H1 (cell line): ENCODE results near the gene CAPZB. TPM values are rescaled to one million over a fixed set of nuclear protein-coding genes. Genes with fewer than 3 reads are reported as not detected.
A peak's percentile ranks its signal among the peaks of the same experiment; 100 is the strongest.

Source experiments
- CTCF ChIA-PET: fragments of 300-600 bp; sonication (Branson Sonifier 250); formaldehyde crosslinking; loops from one replicate; lab custom pipeline; 2021; ENCODE audit not compliant: partially characterized antibody; lab: Charles Lee
- POLR2A ChIA-PET: fragments of 300-600 bp; sonication (Branson Sonifier 250); formaldehyde crosslinking; loops from one replicate; lab custom pipeline; 2021; ENCODE audit warnings: inconsistent platforms; ENCODE audit not compliant: partially characterized antibody; lab: Charles Lee
- DNase-seq, 2 experiments: peaks; one replicate each; pipeline versions ENCODE4 v3.0.0 to v3.0.0-alpha.2; 2010 to 2022; ENCODE audit warnings: low spot score in 2 of 2, low read depth in 1 of 2, mixed read lengths in 1 of 2
- FAIRE-seq: peaks from 2 replicates; lab custom pipeline; 2011; peaks lifted over from hg19 to GRCh38; lab: Jason Lieb, UNC
- H2AFZ ChIP-seq: 2 replicates; pipeline ENCODE4 v1.8.1; 2012; ENCODE audit warnings: low read length, inconsistent platforms
- H2AK5ac ChIP-seq: 2 replicates; pipeline ENCODE4 v1.6.1; 2013; ENCODE audit warnings: low read depth, low read length
- H2BK120ac ChIP-seq: replicated peaks from 2 replicates; pipeline ENCODE3; 2013; ENCODE audit warnings: low read depth, low read length, inconsistent platforms
- H2BK12ac ChIP-seq: 2 replicates; pipeline ENCODE4 v1.6.1; 2013; ENCODE audit warnings: low read depth, low read length
- H2BK15ac ChIP-seq: 2 replicates; pipeline ENCODE4 v1.6.1; 2013; ENCODE audit warnings: low read length
- H2BK20ac ChIP-seq: 2 replicates; pipeline ENCODE4 v1.6.1; 2013; ENCODE audit warnings: low read length
- H2BK5ac ChIP-seq: 2 replicates; pipeline ENCODE4 v1.6.1; 2013; ENCODE audit warnings: low read depth, low read length
- H3K14ac ChIP-seq: 2 replicates; pipeline ENCODE4 v1.6.1; 2013; ENCODE audit warnings: inconsistent platforms; ENCODE audit not compliant: insufficient read length
- H3K18ac ChIP-seq: 2 replicates; pipeline ENCODE4 v1.6.1; 2013; ENCODE audit warnings: low read length; ENCODE audit errors: extremely low read depth
- H3K23ac ChIP-seq: 2 replicates; pipeline ENCODE4 v1.6.1; 2013; ENCODE audit warnings: inconsistent platforms; ENCODE audit not compliant: insufficient read length
- H3K23me2 ChIP-seq: 2 replicates; pipeline ENCODE4 v1.6.1; 2013; ENCODE audit warnings: low read depth, low read length
- H3K27ac ChIP-seq: 2 replicates; pipeline ENCODE4 v1.6.1; 2011; ENCODE audit warnings: low read depth, low read length, inconsistent platforms
- H3K27me3 ChIP-seq, 4 experiments: replicated peaks in 1 of 4; 1 replicate in 1 of 4; 2 replicates in 3 of 4; pipeline versions ENCODE4 v1.6.1 to v1.8.1; 2011 to 2013; ENCODE audit warnings: low read length in 3 of 4, mild to moderate bottlenecking in 3 of 4, inconsistent platforms in 2 of 4, mixed read lengths in 2 of 4, moderate library complexity in 1 of 4; ENCODE audit not compliant: control insufficient read depth in 3 of 4, insufficient read depth in 3 of 4; ENCODE audit errors: extremely low read depth in 1 of 4
- H3K36me3 ChIP-seq, 4 experiments: 2 replicates each; pipeline versions ENCODE4 v1.6.1 to v1.8.1; 2011 to 2013; ENCODE audit warnings: mild to moderate bottlenecking in 4 of 4, low read length in 3 of 4, moderate library complexity in 2 of 4, control low read depth in 1 of 4, inconsistent platforms in 1 of 4; ENCODE audit not compliant: insufficient read depth in 4 of 4, control insufficient read depth in 2 of 4
- H3K4ac ChIP-seq: replicated peaks from 2 replicates; pipeline ENCODE3; 2013; ENCODE audit warnings: low read length, low read depth, mixed read lengths, inconsistent platforms; ENCODE audit not compliant: insufficient read length
- H3K4me1 ChIP-seq, 4 experiments: replicated peaks in 1 of 4; 1 replicate in 1 of 4; 2 replicates in 3 of 4; pipeline versions ENCODE4 v1.6.1 to v1.8.1; 2011 to 2013; ENCODE audit warnings: low read length in 3 of 4, inconsistent platforms in 2 of 4, mixed read lengths in 1 of 4; ENCODE audit not compliant: insufficient read depth in 4 of 4, control insufficient read depth in 3 of 4
- H3K4me2 ChIP-seq, 2 experiments: 2 replicates each; pipeline versions ENCODE4 v1.6.1 to v1.8.1; 2011 to 2013; ENCODE audit warnings: low read depth in 2 of 2, low read length in 2 of 2, control low read depth in 1 of 2, inconsistent platforms in 1 of 2, mild to moderate bottlenecking in 1 of 2; ENCODE audit not compliant: insufficient read depth in 1 of 2
- H3K4me3 ChIP-seq, 4 experiments: fragments of 200-600, 300-600 bp in 1 of 4; sonication (generic), shearing (Covaris generic), sonication (Bioruptor Twin) in 1 of 4; 2 replicates each; pipeline versions ENCODE4 v1.5.1 to v1.8.1; 2011 to 2016; ENCODE audit warnings: low read length in 4 of 4, low read depth in 3 of 4, control low read depth in 2 of 4, inconsistent platforms in 2 of 4, mild to moderate bottlenecking in 2 of 4, mixed read lengths in 1 of 4, moderate library complexity in 1 of 4; ENCODE audit not compliant: insufficient read depth in 2 of 4; ENCODE audit errors: extremely low read depth in 1 of 4
- H3K56ac ChIP-seq: replicated peaks from 2 replicates; pipeline ENCODE3; 2013; ENCODE audit warnings: low read depth, mild to moderate bottlenecking, mixed read lengths, low read length, inconsistent platforms; ENCODE audit not compliant: insufficient read length
- H3K79me1 ChIP-seq: 2 replicates; pipeline ENCODE4 v1.6.1; 2013; ENCODE audit warnings: low read depth, low read length, control low read depth
- H3K79me2 ChIP-seq, 2 experiments: 2 replicates each; pipeline versions ENCODE4 v1.6.1 to v1.8.1; 2012 to 2013; ENCODE audit warnings: low read length in 2 of 2, mild to moderate bottlenecking in 2 of 2, inconsistent platforms in 1 of 2; ENCODE audit not compliant: insufficient read depth in 2 of 2, control insufficient read depth in 1 of 2
- H3K9ac ChIP-seq, 4 experiments: replicated peaks in 1 of 4; 1 replicate in 1 of 4; 2 replicates in 3 of 4; pipeline versions ENCODE4 v1.6.1 to v1.8.1; 2011 to 2013; ENCODE audit warnings: low read depth in 3 of 4, low read length in 3 of 4, control low read depth in 2 of 4, mild to moderate bottlenecking in 2 of 4, moderate library complexity in 2 of 4, inconsistent platforms in 1 of 4; ENCODE audit errors: extremely low read depth in 1 of 4
- H3K9me3 ChIP-seq, 2 experiments: 2 replicates each; pipeline versions ENCODE4 v1.6.1 to v1.8.1; 2012 to 2013; ENCODE audit warnings: mild to moderate bottlenecking in 2 of 2, moderate library complexity in 2 of 2, control low read depth in 1 of 2, inconsistent platforms in 1 of 2, low read depth in 1 of 2, low read length in 1 of 2, mixed read lengths in 1 of 2; ENCODE audit not compliant: insufficient read depth in 2 of 2
- H4K20me1 ChIP-seq, 2 experiments: replicated peaks in 1 of 2; 2 replicates each; pipeline versions ENCODE3 to v1.8.1; 2011 to 2013; ENCODE audit warnings: inconsistent platforms in 2 of 2, low read length in 2 of 2, mild to moderate bottlenecking in 1 of 2; ENCODE audit not compliant: insufficient read depth in 2 of 2, control insufficient read depth in 1 of 2
- H4K5ac ChIP-seq: 2 replicates; pipeline ENCODE4 v1.6.1; 2013; ENCODE audit warnings: low read length, low read depth, mixed read lengths, inconsistent platforms; ENCODE audit not compliant: insufficient read length
- H4K8ac ChIP-seq: 2 replicates; pipeline ENCODE4 v1.8.0; 2013; ENCODE audit warnings: mild to moderate bottlenecking, moderate library complexity, low read length, inconsistent platforms; ENCODE audit not compliant: insufficient read depth; ENCODE audit errors: extremely low read depth
- H4K91ac ChIP-seq: replicated peaks from 2 replicates; pipeline ENCODE3; 2013; ENCODE audit warnings: low read length, mixed read lengths, inconsistent platforms; ENCODE audit not compliant: insufficient read length
- CREB1 ChIP-seq: IDR thresholded peaks from 2 replicates; pipeline ENCODE4 v1.6.1; 2012; ENCODE audit warnings: inconsistent platforms
- HDAC6 ChIP-seq: IDR thresholded peaks from one replicate; pipeline ENCODE4 v1.7.1; 2012; ENCODE audit warnings: low read depth, mild to moderate bottlenecking, inconsistent platforms, low read length, moderate library complexity
- POLR2AphosphoS5 ChIP-seq: IDR thresholded peaks from 2 replicates; pipeline ENCODE4 v1.6.1; 2011; ENCODE audit warnings: low read depth, low read length
- POU5F1 ChIP-seq: IDR thresholded peaks from 2 replicates; pipeline ENCODE4 v1.6.1; 2011; ENCODE audit warnings: low read depth, mild to moderate bottlenecking, low read length, moderate library complexity
- SAP30 ChIP-seq: fragments of 300-600 bp; sonication (generic); IDR thresholded peaks from 2 replicates; pipeline ENCODE4 v1.7.1; 2012; ENCODE audit warnings: low read length, moderate library complexity, mild to moderate bottlenecking, inconsistent platforms; ENCODE audit not compliant: insufficient read depth, insufficient replicate concordance
- SP1 ChIP-seq: IDR thresholded peaks from 2 replicates; pipeline ENCODE4 v1.6.1; 2011; ENCODE audit warnings: low read depth, low read length
- TAF7 ChIP-seq: optimal IDR thresholded peaks from 2 replicates; pipeline ENCODE3; 2011; ENCODE audit warnings: low read depth, mild to moderate bottlenecking, inconsistent platforms, low read length, moderate library complexity, borderline replicate concordance
- TCF12 ChIP-seq: IDR thresholded peaks from 2 replicates; pipeline ENCODE4 v1.6.1; 2011; ENCODE audit warnings: low read depth, mild to moderate bottlenecking, low read length
- TEAD4 ChIP-seq: IDR thresholded peaks from 2 replicates; pipeline ENCODE4 v1.6.1; 2012; ENCODE audit warnings: low read depth, low read length, inconsistent platforms, mixed read lengths
- WGBS, 2 experiments: shearing (Covaris generic) in 1 of 2; methylation state at CpG; one replicate each; pipeline versions ENCODE4 v1.1.6 to v1.1.7; 2013 to 2015; ENCODE audit warnings: low lambda C conversion rate in 2 of 2, mixed read lengths in 2 of 2, inconsistent platforms in 1 of 2, low coverage in 1 of 2, missing lambda C conversion rate in 1 of 2; ENCODE audit not compliant: insufficient replicate concordance in 2 of 2, insufficient coverage in 1 of 2, insufficient read length in 1 of 2; ENCODE audit errors: extremely low coverage in 1 of 2, missing lambda C conversion rate in 1 of 2; 5-methylcytosine and 5-hydroxymethylcytosine counted together
- polyA plus RNA-seq, 7 experiments: library from polyadenylated mRNA; depleted of rRNA in 3 of 7; stranded (reverse) in 5 of 7; unstranded in 2 of 7; fragments of >200 nt in 5 of 7; fragments of 200-250 nt in 2 of 7; gene quantifications; 1 replicate in 5 of 7; 2 replicates in 1 of 7; 4 replicates in 1 of 7; pipeline versions ENCODE4 v1.2.1 to v1.2.3, GENCODE V29; 2011 to 2013; ENCODE audit warnings: missing spikeins in 2 of 7, mixed read lengths in 2 of 7
- total RNA-seq: library from RNA; stranded (reverse); fragmentation: NEBNext Ultra II Directional; extraction: Animal tissue kit (Norgen Biotek cat#: 25700); gene quantifications from 2 replicates; pipeline ENCODE4 v1.2.1, GENCODE V29; 2021
- TF ChIP-seq, protein P1 (sequence below), 3 experiments: IDR thresholded peaks; 1 replicate in 2 of 3; 2 replicates in 1 of 3; pipeline versions ENCODE4 v1.5.1 to v1.6.1; 2011; ENCODE audit warnings: low read length in 3 of 3, mild to moderate bottlenecking in 3 of 3, inconsistent platforms in 2 of 3, low read depth in 1 of 3, moderate library complexity in 1 of 3; ENCODE audit not compliant: insufficient read depth in 1 of 3; ENCODE audit errors: control extremely low read depth in 1 of 3

CAPZB gene
- total and polyA plus RNA-seq, 2 of the 8 experiments (the other 6 are each of a cell fraction or from before 2014, with no cell fraction given), result 162 to 371 TPM

DNA sequence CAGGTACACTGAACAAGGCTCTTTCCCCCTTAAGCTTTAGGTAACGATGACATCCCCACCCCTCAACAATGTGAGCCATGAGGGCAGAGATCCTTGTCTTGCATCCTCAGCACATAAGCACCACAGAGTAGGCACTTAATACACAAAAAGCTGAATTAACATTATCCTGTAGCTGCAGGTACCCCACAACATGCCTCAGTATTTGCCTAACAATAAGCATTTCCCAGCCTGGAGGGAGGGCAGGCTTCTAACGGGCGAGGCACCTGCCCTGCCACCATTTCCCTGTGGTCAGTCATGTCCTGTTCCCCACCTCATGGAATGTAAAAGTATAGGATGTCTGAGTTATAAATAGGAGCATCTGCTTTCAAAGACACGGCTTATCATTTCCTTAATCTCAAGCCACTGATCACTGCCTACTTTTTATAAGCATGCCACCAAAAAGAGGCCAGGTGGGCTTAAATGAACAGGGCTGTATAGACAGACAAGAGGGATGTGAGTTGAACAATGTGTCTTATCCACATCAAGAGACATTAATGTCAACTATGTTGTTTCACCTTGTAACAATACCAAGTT lies 3.4 kb downstream of the CAPZB start:
- H3K79me2 ChIP-seq, result peaks cover 57 to 87% of the 10 kb centered on the region in 2 experiments
- H3K27me3 ChIP-seq, result no peaks in the 10 kb centered on the region
- peaks cover 17% of the 10 kb centered on the region for H3K23me2 ChIP-seq
- H4K5ac ChIP-seq, result no peak overlapping the region
- H2BK120ac ChIP-seq, result no peak overlapping the region
- no peak overlapping the region for H3K14ac ChIP-seq
- peak overlapping the region; percentile 68 to 82 for H3K4me2 ChIP-seq
- H3K4me3 ChIP-seq, result peak overlapping the region in 1 of 4 experiments; percentile 97; a peak in 3 of 8 replicates
- H2BK15ac ChIP-seq, result no peak overlapping the region
- H2AK5ac ChIP-seq, result no peak overlapping the region
- no peak overlapping the region for H3K4ac ChIP-seq
- peaks cover 30% of the 10 kb centered on the region for H3K79me1 ChIP-seq
- DNase-seq, result no peak
- no peak overlapping the region for H2AFZ ChIP-seq
- H3K27ac ChIP-seq, result peak overlapping the region; percentile 20; the same call in 1 of the 2 replicates
- H3K9ac ChIP-seq, result no peak overlapping the region; a peak in 1 of 7 replicates
- 0 out of 2 replicates have a peak overlapping the region, but pooled peaks have one; percentile 1 for H2BK12ac ChIP-seq
- H3K18ac ChIP-seq, result no peak overlapping the region
- peak; percentile 73 for FAIRE-seq
- no peak overlapping the region for H4K91ac ChIP-seq
- peak overlapping the region; percentile 49; the same call in 1 of the 2 replicates for H2BK5ac ChIP-seq
- no peak overlapping the region for H2BK20ac ChIP-seq
- peaks cover 46 to 59% of the 10 kb centered on the region in 2 experiments for H4K20me1 ChIP-seq
- POLR2A ChIA-PET, result interaction anchor here (1.0 to 6.1 kb wide), 7 partner anchors 10 to 137 kb away, joined by 3 to 86 read pairs (median 4); no protein-coding TSS in a partner anchor
- no peaks in the 10 kb centered on the region for H3K9me3 ChIP-seq
- CTCF ChIA-PET, result interaction anchor here (0.6 to 8.6 kb wide), 14 partner anchors 9 to 172 kb away, joined by 3 to 53 read pairs (median 3); no protein-coding TSS in a partner anchor
- H4K8ac ChIP-seq, result no peak overlapping the region
- H3K23ac ChIP-seq, result no peak overlapping the region
- H3K36me3 ChIP-seq, result peaks cover 0 to 9% (median 0%) of the 10 kb centered on the region in 4 experiments; a peak in 1 of 8 replicates
- H3K4me1 ChIP-seq, result peaks cover 29 to 59% (median 43%) of the 10 kb centered on the region in 4 experiments
- no peak overlapping the region for H3K56ac ChIP-seq
- WGBS, 2 experiments, result 10% methylated on average over 4 of the region's 4 CpGs; no CpG with 5 or more reads in 1 of the 2 experiments
- 0 out of 2 replicates have a peak, but pooled peaks have one; percentile 36 for TF ChIP-seq SP1
- 0 out of 2 replicates have a peak, but pooled peaks have one; percentile 12 for TF ChIP-seq CREB1
- no peak for TF ChIP-seq TEAD4
- TF ChIP-seq TAF7, result no peak
- no peak for TF ChIP-seq SAP30
- 0 out of 2 replicates have a peak, but pooled peaks have one; percentile 26 for TF ChIP-seq TCF12
- TF ChIP-seq, protein P1, sequence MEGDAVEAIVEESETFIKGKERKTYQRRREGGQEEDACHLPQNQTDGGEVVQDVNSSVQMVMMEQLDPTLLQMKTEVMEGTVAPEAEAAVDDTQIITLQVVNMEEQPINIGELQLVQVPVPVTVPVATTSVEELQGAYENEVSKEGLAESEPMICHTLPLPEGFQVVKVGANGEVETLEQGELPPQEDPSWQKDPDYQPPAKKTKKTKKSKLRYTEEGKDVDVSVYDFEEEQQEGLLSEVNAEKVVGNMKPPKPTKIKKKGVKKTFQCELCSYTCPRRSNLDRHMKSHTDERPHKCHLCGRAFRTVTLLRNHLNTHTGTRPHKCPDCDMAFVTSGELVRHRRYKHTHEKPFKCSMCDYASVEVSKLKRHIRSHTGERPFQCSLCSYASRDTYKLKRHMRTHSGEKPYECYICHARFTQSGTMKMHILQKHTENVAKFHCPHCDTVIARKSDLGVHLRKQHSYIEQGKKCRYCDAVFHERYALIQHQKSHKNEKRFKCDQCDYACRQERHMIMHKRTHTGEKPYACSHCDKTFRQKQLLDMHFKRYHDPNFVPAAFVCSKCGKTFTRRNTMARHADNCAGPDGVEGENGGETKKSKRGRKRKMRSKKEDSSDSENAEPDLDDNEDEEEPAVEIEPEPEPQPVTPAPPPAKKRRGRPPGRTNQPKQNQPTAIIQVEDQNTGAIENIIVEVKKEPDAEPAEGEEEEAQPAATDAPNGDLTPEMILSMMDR (IDR thresholded peaks at IDR 0.05; ENCODE audit: control extremely low read depth in 1 of 3, insufficient read depth in 1 of 3, low read depth in 1 of 3, low read length in 3 of 3), result no peak
- no peak for TF ChIP-seq HDAC6
- TF ChIP-seq POLR2AphosphoS5, result no peak; the same call in 1 of the 2 replicates
- peak; percentile 47; the same call in 1 of the 2 replicates for TF ChIP-seq POU5F1
